ENCODE data around the gene RMND5A. TPM values are rescaled to one million over a fixed set of nuclear protein-coding genes. Genes with fewer than 3 reads are reported as not detected.

Gene RMND5A
- polyA plus RNA-seq, 10 donors: 27.8 to 47.6 (median 34.7) TPM

DNA sequence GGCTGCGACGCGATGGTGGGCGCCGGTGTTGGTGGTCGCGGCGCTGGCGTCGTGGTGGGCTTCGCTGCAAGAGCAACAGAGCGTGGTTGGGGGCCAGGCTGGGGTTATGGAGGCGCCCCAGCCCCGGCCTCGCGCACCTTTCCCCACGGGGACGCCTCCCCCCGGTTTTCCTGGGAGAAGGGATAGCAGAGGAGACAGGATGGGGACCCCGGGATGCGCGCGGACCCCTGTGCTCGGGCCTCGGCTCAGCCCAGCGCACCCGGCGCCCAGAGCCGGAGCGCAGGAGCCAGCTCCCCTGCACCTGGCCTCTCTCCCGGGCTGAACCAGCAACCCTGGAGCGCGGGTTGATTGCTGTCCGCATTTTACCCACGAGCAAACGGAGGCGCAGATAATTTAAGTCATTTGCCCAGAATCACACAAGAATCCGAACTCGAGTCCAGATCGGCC is 69.6 kb downstream of the RMND5A start:
- DNase-seq: peak in 1 of 3 donors; percentile 11

DNA sequence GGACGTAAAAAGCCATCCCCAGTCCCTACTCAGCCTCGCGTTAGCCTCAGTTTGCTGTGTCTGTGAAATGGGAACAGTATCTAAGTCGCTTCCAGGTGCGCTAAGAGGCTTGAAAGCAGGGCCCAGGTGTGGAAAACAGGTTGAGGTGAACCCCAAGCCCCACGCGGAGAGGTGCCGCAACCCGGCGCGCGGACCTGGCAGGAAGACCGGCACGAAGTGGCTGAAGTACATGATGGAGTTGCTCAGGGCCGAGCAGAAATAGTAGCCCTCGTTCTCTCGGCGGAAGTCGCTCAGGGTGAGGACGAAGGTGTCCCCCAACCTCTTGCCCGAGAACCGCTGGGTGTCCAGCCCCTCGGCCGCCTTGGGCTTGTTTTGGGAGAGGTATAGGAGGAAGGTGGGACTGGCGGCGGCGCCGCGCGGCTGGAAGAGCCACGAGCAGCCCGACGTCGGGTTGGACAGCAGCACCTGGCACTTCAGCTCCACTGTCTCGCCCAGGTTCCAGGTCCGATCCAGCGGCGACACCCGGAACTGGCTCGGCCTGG is 70.1 kb downstream of the RMND5A start:
- peak in 1 of 3 donors; percentile 29 for DNase-seq

DNA sequence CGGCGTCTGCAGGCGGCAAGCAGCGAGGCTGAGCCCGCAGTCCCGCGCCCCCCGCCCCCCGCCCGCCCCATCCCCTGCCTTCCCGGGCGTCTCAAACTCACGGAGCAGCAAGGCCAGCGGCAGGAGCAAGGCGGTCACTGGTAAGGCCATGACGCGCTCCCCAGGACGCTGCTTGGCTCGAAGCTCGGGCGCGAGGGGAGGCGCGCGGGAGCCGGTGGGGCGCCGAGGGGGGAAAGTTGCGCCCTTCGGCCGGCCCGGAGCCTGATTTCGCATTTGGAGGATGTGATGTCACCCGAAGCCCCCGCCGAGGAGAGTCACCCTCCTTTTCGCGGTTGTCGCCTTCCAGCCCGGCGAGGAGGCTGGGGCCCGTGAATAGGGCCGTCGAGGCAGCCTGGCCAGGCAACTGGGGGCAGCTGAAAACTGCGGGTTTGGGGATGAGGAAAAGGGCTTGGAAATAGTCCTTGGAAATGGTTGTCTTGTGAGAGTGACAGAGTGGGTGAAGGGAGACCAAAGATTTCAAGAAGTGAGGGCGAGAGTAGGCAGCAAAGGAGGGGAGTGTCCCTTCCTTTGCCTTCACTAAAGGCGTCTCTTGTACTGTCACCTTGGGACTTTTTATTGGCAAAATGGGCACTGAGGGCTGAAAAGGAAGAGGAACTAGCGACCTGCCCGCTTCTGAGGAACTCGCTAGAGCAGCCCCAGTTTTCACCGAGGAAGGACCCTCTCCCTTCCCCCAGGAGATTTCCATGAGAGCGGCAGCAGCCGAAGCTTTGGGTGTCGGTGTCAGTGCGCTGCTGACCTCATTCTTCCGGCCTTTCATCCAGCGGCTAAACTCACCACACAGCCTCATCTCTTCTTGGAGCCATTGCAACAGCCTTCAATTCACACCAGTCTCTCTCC is 70.8 kb downstream of the RMND5A start, which contains the start of gene CD8A:
Gene CD8A, minus strand, starts transcription at position 238 of the 897 bp plus-strand sequence. Its CDS starts 88 bp downstream, at position 150.
- peak in 1 of 3 donors; percentile 22 for DNase-seq

DNA sequence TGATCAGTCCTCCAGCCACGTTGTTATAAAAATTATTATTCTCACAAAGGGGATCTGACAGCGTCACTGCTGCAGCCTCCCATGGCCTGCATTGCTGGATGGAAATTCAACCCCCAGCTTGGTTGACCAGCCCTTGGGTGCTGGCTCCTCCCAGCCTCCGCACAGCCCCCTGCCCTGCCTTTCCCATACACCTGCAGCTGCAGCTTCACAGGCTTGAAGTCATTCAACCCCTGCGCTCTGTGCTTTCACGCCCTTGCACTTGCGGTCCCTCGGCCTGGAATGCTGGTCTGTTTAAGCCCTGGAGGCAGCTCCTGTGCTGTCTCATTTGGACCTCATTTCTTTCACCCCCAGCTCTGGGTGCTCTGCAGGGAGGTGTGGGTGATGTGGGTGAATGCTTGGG is 71.5 kb downstream of the RMND5A start:
- DNase-seq: no peak

DNA sequence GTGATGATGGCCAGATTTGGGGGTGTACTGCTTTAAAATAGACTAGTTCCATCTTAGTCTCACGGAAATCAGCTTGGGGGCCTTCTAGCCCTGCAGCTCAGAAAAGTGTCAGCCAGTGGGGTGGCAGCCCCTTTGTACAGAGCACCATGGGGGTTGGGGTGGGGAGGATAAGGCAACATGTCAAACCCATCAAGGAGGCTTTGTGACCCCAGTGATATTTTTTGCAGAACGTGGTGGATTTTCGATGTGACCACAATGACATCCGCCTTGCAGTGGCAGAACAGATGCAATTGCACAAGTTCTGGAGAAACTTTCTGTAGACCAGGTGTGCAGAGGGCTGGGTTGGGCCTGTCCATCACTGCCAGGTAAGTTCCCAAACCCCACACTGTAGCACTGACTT is 73.7 kb downstream of the RMND5A start:
- no peak for DNase-seq

DNA sequence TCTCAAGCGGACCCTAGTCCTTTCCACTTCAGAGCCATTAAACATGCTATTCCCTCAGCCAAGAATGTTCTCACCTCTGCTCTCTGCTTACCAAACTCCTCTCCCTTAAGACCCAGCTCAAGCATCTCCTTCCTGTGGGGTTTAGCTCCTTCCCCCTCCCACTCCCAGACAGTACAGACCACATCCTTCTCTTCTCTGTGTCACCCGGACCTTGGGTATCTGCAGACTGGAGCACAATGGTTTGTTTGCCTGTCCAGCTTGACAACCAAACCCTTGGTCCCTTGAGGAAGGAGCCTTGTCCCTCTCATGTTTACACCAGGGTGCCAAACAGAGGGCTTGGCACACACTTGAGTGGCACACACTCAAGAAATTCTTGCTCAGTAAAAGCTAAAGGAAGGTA is 74.8 kb downstream of the RMND5A start:
- DNase-seq: no peak

DNA sequence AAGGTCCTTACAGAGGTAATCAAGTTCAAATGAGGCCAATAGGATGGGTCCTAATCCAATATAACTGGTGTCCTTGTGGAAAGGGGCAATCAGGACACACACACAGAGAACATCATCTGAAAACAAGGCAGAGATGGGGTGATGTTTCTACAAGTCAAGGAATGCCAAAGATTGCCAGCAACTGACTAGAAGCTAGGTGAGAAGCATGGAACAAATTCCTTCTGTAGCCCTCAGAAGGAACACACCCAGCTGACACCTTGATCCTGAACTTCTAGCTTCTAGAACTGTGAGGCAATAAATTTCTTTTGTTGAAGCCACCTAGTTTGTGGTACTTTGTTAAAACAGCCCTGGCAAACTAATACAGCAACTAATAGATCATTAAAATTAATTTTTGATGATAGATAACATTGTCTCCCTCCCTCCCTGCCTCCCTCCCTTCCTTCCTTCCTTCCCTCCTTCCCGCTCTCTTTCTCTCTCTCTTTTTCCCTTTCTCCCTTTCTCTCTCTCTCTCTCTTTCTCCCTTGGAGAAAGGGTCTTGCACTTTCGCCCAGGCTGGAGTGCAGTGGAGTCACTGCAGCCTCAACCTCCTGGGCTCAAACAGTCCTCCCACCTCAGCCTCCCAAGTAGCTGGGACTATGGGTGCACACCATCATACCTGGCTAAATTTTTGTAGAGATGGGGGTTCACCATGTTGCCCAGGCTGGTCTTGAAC is 80.9 kb downstream of the RMND5A start:
- DNase-seq: no peak

DNA sequence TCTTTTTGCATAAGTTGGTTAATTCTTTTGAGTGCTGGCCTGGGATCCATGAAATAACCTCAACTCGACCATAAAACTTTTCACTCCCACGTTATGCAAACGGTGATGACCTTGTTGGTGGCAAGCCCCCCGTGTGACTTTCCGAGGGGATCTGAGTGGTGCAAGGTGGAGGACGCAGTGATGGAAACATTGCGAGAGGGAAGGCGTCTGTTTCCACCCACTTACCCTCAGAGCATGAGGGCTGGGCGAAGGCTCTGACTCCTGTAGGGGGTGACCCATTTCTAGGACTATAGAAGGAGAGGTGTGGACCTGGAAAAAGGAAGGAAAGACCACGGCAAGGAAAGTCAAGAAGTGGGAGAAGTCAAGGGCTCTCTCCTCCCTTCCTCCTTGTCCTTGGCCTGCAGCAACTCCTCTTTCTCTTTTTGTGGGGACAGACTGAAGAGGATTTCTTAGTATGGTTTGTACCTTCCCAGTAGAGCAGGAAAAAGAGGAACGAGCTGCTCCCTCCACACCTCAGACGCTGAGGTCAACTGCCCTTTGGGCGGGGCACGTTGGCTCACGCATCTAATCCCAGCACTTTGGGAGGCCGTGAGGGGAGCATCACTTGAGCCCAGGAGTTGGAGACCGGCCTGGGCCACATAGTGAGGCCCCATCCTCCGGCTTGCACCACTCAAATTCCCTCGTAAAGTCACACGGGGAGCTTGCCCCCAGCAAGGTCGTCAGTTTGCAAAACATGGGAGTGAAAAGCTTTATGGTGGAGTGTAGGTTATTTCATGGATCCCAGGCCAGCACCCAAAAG is 86.2 kb downstream of the RMND5A start:
- no peak for DNase-seq

DNA sequence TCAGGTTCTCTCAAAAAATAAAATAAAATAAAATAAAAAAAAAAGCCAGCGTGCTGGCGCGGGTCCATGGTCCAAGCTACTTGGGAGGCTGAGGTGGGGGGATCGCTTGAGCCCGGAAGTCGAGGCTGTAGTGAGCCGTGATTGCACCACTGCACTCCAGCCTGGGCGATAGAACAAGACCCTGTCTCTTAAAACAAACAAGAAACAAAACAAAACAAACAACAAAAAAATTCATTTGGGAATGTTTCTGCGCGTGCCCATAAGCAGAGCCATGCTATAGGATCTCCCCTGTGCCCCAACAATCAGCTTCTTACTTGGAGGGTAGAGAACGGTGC is 87.0 kb downstream of the RMND5A start:
- no peak for DNase-seq

DNA sequence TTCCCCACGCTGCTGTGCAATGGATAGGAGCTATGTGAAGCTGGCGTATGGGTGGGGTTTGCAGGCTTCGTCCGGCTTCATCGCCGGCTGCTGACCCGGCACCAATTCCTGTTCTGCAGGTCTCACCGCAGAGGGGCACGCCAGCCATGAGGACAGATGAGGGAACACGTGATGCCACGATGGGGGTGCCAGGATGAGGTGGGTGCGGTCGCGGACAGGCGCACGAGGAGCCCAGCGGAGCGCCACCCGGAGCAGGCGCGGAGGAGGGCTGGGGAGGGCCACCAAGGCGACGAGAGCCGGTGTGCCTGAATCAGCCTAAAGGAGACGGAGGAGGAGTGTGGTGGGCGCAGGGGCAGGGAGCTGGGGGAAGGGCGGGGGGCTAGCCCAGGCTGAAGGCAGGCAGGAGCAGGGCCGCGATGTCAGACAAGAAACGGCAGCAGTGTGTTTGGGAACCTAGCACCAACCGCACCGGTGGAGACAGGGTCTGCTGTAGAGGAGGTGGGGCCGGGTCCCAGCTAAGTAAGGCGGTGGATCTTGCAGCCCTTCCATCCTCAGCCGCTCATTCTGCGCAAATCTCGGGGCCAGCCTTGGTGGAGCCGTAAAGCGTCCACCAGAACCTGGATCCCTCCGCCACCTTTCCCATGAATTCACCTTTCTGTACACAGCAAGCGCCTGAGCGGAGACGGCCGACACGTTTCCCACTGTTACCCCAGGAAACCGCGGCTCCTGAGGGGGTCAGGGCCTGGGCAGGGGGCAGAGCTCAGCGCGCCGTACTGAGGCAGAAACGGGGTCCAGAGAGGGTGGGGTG is 87.6 kb downstream of the RMND5A start:
- DNase-seq: peak in 2 of 3 donors; percentile 8 to 74

DNA sequence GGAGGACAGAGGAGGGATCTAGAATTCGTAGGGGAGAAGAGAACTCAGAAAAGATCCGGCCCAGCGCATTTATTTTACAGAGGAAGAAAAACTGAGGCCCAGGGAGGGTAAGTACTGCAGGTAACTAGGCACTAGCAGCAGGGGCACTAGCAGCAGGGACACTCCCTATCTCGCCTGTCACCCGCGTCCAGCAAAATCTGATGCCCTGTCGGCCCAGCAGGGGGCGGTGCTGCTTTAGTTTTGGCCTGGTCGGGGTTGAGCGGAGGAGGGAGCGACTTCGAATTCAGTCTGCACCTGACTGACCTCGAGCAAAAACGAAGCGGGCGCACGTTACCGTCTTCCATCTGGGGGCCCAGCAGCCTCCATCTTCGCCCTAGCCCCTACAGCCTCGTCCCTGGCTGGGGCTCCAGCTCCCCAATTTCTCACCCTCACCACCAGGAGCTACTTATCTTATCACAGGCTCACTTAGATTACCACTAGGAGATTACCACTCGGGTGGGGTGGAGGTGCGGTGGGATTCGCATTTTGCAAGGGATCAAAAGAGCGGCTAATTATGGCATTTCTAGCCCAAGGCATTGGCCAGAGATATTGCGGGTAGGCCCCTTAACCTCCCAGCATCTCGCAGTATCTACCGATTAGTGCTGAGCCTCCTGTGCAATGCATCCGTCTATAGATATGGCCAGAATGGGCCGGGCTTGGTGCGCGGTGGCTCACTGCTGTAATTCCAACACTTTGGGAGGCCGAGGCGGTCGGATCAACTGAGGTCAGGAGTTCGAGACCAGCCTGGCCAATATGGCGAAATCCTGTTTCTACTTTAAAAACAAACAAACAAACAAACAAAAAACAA is 88.4 kb downstream of the RMND5A start:
- DNase-seq: peak; percentile 73 to 91 (median 88)

DNA sequence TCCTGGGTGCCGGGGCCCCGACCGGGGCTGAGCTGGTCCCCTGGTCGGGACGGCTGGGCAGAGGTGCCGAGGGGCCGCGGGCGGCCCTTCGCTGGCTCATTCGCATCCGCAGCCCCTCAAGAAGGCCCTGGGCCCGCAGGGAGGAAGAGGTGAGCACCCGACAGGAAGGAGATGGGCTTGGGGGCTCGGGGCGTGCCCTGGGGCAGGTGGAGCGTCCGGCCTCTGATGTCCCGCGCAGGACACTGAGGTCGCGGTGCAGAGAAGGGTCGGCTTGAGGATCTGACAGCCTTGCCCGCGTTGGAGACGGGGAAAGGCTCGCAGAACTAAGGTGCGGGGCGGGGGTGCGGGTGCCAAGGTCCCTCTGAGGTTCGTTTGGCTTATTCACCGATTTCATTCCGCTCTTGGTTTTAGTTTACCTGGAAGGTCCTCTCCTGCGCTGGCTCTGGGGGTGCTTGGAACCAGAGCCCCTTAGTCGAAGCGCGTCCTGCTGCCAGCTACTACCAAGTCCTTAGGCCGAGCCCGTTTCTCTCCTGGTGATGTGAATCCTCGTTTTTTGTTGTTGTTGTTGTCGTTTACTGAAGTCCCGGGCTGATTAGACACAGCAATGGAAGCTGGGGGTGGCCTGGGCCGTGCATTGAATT is 89.5 kb downstream of the RMND5A start:
- DNase-seq: peak in 1 of 3 donors; percentile 12

DNA sequence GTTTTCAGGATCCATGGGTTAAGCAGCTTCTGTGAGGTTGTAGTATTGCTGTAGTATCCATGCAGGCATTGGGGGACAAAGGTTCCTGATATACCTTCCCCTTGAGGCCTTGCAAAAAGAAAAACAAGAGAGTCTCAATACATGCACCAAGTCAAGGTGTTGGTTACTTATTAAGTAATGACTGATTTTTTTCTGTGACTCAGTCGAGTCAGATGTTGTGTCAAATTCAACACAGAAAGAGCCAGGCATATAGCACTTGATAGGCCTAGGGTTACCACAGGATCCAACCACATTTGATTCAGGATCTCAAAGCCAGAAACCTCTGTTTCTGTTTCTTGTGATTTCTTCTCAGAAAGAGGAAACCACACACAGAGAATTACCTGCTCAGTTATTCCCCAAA is 95.5 kb downstream of the RMND5A start:
- no peak for DNase-seq

DNA sequence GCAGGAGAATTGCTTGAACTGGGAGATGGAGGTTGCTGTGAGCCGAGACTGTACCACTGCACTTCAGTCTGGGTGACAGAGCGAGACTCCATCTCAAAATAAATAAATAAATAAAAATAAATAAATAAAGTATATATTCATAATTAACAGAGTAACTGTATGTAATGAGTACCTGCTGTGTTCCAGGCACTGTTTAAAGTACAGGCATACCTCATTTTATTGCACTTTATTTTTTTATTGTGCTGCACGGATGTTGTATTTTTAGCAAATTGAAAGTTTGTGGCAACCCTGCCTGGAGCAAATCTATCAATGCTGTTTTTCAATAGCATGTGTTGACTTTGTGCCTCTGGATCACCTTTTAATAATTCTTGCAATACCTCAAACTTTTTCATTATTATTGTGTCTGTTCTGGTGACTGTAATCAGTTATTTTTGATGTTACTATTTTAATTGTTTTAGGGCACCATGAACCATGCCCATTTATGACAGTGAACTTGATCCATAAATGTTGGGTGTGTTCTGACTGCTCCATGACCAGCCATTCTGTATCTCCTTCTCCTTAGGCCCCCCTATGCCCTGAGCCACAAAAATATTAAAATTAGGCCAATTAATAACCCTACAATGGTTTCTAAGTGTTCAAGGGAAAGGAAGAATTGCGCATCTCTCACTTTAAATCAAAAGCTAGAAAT is 98.2 kb downstream of the RMND5A start:
- DNase-seq: no peak

DNA sequence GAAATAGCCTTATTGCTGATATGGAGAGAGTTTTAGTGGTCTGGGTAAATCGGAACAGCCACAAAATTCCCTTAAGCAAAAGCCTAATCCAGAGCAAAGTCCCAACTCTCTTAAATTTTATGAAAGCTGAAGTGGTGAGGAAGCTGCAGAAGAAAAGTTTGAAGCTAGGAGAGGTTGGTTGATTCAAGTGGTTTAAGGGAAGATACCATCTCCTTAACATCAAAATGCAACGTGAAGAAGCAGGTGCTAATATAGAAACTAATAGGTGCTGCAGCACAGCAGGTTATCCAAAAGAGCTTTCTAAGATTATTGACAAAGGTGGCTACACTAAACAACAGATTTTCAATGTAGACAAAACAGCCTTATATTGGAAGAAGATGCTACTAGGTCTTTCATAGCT is 98.9 kb downstream of the RMND5A start:
- no peak for DNase-seq

DNA sequence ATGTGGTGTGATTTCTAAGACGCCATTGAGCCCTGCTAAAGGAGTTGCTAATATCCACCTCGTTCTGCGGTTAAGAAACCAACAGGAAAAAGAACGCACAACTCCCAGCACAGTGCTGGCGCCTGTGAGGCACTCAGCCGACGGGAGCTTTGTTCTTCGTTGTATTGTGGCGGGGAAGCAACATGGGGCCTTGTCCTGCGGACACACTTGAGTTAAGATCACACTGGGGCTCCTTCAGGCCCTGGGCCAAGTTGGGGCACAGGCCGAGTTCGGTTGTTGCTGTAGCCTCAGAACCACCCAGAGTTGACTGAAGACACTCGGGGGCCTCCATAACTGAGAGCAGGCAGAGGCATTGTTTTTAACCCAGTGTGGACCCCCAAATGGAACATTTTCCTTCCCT is 101.2 kb downstream of the RMND5A start:
- DNase-seq: no peak

DNA sequence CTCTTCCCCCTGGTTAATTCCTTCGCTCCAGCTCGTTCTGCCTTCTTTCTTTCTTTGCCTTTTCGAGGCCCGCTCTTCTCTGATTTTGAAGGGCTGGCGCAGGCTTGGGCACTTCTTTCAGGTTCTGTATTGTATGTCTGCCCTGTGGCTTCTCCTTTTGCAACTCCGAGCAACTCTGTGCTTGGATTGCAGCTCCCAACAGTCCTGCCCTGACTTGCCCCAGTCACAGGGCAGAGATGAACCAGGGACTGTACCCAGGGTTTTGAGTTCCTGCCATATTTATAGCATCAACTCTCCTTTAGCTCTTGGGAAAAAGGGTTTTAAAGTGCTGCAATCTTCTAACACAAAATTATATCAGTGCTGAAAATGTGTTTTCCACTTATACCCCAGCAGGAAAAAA is 101.8 kb downstream of the RMND5A start:
- no peak for DNase-seq

DNA sequence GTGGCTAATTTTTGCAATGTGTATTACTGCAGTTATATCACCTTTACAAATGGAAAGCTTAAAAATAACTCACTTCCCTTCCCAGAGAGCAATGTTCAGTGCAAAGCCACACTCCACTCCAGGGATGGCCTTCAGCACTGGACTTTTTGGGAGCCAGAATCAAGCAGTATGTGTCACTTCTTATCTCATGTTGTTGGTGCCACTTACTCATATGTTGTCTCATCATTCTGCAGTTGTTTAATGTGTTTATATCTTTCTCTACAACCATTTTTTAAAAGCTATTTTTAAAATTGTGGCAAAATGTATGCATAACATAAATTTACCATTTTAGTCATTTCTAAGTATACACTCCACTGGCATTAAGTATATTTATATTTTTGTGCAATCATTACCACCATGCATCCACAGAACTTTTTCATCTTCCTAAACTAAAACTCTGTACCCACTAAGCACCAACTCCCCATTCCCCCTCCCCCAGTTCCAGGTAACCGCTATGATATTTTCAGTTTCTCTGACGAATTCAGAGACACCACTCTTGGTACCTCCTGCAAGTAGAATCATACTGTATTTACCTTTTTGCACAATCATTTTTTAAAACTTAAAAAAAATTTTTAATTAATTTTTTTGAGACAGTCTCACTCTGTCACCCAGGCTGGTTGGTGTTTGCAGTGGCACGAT is 102.7 kb downstream of the RMND5A start:
- no peak for DNase-seq
